ENCODE measurements around the gene RPUSD3.
"Not testable (repeated sequence)": the region's sequence is repeated elsewhere in the genome, so short reads cannot be mapped to it uniquely, and the experiment has no call there.

Gene RPUSD3, protein sequence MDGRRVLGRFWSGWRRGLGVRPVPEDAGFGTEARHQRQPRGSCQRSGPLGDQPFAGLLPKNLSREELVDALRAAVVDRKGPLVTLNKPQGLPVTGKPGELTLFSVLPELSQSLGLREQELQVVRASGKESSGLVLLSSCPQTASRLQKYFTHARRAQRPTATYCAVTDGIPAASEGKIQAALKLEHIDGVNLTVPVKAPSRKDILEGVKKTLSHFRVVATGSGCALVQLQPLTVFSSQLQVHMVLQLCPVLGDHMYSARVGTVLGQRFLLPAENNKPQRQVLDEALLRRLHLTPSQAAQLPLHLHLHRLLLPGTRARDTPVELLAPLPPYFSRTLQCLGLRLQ

DNA sequence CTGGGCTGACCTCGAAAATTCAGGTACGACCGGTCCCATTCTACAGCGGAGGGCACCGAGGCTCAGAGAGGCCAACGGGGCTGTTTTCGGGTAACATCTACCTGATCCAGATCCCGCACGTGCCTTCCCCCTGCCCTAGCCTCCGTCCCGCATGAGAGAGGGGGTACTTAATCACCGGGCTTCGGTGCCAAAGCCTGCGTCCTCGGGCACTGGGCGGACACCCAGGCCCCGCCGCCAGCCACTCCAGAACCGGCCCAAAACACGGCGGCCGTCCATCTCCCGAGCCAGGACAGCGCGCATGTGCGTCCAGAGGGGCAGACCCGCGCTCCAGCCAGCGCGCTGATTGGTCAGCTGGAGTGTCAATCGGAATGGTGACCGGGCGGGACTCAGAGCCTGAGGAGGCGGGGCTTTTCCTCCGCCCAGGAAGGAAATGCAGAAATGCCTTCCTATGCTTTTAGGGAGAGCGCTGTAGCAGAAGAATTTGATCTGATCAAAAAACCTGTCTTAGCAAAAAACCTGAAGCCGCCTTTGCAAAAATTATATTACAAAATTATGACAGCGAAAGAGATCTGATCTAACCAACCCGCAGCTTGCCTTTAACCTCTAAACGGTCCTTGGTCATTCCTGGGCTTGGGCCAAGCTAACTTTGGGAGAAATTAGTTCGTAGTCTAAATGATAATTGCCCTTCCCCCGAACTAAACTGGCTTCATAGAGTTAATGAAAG is at the start of gene RPUSD3:
Gene RPUSD3, minus strand, starts transcription at position 294 of the 724 bp plus-strand sequence. Its CDS starts 18 bp downstream, at position 276.
- peak; percentile 75 to 95 for DNase-seq

DNA sequence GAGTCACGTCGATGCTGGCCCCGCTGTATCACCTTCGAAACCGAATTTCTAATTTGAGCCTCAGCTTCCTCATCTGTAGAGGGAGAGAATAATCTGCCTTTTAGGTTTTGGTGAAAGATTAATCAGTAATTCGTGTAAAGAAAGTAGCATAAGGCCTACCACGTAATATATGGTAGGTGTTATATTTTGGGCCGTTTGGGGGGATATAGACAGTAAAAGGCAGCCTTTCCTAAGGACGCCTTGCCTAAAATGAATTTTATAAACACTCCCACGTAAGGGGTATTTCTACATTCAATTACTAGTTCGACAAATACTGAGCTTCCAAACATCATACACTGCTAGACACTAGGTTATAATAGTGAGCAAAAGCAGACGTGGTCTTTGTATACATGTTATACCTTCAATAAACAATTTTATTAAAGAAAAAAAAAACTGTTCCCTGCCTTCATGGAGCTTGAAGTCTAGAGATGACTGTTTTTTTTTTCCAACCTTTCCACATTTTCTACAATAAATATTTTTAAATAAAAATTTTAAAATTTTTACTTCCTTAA is 47.3 kb upstream of the RPUSD3 start:
- DNase-seq: no peak

DNA sequence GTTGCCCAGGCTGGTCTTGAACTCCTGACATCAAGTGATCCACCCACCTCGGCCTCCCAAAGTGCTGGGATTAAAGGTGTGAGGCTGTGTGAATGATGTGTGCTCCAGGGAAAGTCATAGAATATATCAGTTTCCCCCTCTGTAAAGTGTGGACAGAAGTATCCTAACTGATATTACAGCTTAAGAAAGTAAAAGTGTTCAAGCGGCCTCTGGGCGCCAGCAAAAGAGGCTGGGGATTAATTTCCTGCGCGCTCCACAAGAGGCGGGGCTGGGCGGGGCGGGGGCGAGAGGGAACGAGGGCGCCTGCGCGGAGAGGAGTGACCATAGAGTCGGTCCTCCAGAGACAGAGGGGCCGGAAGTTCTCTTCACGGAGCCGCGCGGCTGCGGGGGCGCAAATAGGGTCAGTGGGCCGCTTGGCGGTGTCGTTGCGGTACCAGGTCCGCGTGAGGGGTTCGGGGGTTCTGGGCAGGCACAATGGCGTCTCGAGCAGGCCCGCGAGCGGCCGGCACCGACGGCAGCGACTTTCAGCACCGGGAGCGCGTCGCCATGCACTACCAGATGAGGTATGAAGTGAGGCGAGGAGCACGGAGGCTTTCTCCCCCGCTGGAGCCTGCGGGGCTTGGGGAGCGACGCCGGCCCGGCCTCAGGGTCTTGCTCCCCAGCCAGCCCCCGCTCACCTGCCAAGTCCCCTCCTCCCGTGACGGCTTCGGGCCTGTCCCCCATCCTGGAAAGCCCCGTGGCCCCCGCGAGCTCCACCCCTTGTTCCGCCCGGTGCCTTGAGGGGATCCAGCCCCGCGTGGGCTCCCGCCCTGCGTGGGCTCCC is 46.7 kb upstream of the RPUSD3 start, which contains the start of gene JAGN1:
Gene JAGN1, plus strand, starts transcription at position 362 of the 823 bp plus-strand sequence. Its CDS starts 113 bp downstream, at position 475.
- DNase-seq: peak; percentile 62 to 91

DNA sequence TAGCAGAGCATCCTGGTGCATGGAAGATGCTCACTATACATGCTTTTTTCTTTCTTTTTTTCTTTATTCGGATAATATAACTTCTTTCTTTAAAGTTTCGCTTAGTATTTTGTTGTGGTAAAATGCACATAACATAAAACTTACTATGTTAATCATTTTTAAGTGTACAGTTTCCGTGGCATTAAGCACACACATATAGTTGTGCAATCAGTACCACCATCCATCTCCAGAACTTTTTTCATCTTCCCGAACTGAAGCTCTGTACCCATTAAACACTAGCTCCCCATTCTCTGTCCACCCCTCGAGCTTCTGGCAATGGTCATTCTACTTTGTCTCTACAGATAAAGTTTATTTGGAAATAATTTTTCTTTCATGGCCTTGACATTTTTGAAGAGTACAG is 45.6 kb upstream of the RPUSD3 start:
- DNase-seq: no peak

DNA sequence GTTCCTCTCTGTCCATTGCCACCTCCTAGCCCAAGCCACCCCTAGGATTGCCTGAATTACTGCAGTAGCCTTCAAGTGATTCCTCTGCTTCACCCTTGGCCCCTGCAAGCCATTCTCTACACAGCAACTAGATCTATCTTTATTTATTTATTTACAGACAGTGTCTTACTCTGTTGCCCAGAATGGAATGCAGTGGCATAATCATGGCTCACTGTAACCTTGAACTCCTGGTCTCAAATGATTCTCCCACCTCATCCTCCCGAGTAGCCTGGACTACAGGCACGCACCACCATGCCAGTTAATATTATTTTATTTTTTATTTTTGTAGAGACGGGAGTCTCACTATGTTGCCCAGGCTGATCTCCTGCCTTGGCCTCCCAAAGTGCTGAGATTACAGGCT is 44.7 kb upstream of the RPUSD3 start:
- no peak for DNase-seq

DNA sequence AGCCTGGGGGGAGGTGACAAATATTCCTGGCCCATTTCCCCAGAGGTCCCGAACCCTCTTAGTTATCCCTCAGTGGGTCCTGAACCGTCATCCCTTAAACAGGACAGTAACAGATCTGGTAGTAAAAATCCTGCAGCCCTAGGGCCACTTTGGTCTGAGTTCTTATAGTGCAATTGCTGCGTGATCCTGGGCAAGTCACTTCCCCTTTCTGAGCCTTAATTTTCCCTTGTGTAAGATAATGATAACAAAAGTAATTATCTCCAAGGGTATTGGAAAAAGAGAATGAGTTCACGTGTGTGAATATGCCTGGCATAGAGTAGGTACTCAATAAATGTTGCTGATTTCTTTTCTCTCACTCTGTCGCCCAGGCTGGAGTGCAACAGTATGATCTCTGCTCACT is 43.7 kb upstream of the RPUSD3 start:
- DNase-seq: no peak

DNA sequence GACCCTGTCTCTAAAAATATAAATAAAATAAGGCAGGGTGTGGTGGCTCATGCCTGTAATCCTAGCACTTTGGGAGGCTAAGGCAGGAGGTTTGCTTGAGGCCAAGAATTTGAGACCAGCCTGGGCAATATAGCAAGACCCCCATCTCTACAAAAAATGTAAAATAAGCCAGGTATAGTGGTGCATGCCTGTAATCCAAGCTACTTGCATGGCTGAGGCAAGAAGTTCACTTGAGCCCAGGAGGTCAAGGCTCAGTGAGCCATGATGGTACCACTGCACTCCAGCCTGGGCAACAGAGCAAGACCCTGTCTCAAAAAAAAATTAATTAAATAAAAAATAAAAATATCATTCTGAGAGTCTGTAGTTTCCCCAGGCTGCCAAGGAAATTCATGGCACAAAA is 42.5 kb upstream of the RPUSD3 start:
- DNase-seq: no peak

DNA sequence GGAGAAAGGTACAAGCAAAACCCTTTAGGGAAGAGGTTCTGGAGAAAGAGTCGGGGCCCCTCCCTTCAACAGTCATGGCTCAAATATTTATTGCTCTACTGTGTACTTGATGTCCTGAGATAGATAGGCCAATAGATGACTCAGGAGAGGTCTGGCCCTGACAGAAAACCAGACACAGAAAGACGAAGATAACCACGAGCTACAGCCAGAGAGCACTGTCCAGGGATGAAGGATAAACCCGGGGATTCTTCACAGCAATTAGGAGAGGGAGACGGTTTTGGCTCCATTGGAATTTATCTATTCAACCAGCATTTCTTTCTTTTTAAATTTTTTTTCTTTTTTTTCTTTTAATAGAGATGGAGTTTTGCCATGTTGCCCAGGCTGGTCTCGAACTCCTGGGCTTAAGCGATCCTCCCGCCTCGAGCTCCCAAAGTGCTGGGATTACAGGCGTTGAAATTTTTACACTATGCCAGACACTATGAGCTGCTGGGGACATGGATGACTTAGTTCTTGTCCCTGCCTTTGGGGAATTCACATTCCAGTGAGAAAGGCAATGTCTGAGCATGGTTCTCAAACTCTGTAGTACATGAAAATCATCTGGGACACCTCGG is 40.9 kb upstream of the RPUSD3 start:
- DNase-seq: no peak

DNA sequence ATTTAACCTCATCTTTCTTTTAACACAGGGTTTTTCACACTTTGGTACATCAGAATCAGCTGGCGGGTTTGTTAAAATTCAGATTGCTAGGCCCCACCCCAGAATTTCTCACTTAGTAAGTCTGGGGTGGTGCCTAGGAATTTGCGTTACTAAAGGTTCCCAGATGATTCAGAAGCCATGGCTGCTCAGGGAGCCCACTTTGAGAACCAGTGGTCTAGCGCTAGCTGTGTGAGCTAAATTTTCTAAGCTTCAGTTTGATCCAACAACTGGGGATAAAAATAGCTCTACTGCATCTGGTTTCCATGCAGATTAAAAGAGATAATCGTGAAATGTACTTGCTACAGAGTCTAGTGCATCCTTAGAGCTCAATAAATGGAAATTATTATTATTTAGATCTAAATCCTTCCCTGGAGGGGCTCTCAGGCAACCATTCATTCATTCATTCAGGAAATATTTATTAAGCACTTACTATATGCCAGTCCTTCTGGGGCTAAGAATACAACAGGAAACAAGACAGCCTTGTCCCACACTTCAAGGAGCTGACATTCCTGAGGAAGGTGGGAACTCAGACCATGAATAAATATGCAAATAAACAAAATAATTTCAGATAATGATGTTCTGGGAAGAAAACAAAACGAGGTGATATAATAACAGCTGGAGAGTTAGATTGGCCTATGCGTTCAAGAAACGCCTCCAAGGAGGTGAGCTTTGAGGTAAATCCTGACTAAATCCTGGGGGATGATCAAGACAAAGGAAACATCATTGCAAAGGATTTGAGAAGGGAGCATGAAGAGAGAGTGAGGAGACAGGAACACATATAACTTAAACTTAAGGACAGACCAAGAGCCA is 40.1 kb upstream of the RPUSD3 start:
- no peak for DNase-seq

DNA sequence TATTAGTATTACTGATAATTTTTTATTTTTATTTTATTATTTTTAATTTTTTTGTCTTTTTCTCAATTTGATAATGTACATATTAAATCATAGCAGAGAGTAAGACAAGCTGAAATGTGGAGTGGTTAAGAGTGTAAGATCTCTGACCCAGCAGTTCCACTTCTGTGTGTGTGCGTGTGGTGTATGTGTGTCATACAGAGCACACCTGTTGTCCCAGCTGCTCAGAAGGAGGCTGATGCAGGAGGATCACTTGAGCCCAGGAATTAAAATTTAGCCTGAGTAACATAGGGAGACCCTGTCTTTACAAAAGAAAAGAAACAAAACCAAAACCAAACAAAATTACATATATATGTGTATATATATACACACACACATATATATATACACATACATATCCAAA is 37.6 kb upstream of the RPUSD3 start:
- no peak for DNase-seq

DNA sequence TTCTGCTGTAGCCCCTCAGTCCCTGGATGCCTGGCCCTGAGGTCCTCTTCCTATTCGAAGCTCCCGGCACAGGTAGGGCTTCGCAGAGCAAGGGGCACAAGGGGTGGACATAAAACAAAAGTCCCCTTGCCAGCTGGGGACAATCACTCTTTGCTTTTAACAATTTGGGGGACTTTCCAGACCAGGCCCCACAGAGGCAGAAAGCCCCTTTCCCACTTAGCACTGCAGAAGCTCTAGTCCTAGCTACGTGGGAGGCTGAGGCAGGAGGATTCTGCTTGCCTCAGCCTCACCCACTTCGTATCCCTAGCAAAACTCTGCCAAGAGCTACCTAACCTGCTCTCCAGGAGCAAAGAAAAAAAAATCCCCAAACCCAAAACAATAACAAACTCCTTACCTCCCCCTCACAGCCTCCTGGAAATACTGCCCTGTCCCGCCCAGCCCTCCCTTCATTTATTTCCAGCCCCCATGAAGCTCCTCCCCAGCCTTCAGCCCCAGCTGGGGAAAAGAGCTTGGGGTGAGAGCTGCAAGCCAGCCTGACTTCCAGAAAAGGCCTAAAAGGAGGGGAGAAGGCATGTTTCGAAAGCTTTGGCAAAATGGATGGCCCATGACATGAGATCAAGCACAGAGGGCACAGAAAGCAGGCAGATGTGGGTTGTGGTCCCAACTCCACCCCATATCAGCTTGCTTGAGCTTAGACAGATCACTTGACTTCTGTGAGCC is 36.2 kb upstream of the RPUSD3 start, which contains the start of gene CIDEC:
Gene CIDEC, minus strand, starts transcription at position 424 of the 720 bp plus-strand sequence. CDS start 1,767 bp downstream, outside the sequence.
- no peak for DNase-seq

DNA sequence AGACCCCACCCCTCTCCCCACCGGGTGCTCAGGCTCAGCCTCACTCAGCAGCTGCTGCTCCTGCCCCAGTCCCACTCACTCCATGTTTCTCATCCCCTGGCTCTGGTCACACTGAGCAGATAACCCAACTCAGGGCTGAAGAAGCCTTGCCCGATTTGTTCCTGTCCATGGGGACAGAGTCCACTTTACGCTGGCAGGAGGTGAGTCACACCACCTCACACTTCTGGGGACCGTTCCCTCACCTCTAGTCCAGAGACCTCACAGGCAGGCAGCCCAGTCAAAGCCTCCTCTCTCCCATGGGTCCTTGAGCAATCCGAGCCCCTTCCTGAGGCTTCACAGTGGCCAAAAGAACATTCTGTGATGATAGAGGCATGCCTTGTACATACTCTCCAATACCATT is 34.9 kb upstream of the RPUSD3 start:
- DNase-seq: no peak

DNA sequence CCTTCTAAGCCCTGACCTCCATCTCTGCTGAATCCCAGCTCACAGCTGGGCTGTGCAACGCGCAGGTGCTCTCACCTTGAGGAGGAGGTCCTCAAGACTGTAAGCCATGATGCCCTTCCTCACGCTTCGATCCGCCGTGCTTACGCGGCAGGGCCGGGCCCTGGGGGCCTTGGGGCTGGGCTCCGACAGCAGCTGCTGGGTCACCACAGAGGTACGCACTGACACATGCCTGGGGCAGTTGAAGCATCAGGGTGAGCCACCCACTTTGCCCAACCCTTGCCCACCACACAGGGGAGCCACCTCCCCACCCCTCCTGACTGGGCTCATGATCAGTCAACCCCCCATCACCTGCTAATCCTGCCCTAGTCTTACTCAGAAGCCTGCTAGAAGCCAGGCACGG is 33.2 kb upstream of the RPUSD3 start:
- DNase-seq: no peak

DNA sequence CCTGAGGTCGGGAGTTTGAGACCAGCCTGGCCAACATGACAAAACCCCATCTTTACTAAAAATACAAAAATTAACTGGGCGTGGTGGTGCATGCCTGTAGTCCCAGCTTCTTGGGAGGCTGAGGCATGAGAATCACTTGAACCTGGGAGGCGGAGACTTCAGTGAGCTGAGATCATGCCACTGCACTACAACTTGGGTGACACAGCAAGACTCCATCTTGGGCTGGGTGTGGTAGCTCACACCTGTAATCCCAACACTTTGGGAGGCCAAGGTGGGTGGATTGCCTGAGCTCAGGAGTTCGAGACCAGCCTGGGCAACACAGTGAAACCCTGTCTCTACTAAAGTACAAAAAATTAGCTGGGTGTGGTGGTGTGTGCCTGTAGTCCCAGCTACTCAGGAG is 32.4 kb upstream of the RPUSD3 start:
- DNase-seq: not testable (repeated sequence)

DNA sequence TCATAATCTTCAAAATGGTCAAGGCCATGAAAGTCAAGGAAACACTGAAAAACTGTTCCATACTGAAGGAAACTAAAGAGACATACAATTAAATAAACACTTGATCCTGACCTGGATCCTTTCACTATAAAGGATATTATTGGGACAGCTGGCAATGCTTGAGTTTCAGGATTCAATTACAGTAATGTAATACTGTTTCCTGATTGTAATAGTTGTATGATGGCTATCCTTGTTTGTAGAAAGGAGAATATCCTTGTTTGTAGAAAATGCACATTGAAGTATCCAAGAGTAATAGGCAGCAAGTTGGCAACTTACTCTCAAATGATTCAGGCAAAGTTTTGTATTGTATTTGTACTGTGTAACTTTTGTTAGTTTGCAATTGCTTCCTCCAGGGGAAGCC is 31.6 kb upstream of the RPUSD3 start:
- DNase-seq: no peak

DNA sequence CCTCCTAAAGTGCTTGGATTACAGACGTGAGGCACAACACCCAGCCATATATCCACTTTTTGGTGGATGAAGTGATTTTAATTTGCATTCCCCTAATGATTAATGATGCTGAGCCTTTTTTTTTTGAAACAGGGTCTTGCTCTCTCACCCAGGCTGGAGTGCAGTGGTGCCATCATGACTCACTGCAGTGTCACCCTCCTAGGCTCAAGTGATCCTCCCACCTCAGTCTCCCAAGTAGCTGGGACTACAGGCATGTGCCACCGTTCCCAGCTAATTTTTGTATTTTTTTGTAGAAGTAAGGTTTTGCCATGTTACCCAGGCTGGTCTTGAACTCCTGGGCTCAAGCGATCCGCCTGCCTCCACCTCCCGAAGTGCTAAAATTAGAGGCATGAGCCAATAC is 28.3 kb upstream of the RPUSD3 start:
- DNase-seq: not testable (repeated sequence)

DNA sequence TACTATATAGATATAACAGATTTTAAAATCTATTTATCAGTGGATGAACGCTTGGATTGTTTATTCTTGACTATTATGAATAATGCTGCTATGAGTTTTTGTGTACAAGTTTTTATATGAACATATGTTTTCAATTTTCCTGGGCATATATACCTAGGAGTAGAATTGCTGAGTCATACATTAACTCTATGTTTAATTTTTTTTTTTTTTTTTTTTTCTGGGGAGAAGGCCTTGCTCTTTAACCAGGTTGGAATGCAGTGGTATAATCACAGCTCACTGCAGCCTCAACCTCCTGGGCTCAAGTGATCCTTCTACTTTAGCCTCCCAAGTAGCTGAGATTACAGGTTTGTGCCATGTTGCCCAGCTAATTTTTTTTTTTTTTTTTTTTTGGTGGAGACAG is 27.2 kb upstream of the RPUSD3 start:
- no peak for DNase-seq

DNA sequence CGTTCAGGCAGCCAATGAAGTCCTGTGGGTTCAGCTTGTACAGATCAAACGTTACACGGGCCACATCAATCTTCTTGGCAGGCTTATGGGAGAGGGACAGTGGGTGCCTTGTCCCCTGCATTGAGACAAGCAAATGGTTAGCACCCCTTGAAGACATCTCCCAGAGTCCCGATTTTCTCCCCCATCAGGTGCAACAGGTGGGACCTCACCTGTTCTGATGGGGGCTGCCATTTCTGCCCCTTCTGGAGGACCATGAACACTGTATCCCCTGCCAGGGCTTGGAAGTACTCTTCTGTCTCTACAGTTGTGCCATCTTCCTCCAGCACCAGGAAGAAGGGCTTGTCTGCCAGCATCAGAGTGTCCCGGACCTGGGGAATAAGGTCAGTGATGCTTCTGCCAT is 26.1 kb upstream of the RPUSD3 start:
- DNase-seq: no peak

DNA sequence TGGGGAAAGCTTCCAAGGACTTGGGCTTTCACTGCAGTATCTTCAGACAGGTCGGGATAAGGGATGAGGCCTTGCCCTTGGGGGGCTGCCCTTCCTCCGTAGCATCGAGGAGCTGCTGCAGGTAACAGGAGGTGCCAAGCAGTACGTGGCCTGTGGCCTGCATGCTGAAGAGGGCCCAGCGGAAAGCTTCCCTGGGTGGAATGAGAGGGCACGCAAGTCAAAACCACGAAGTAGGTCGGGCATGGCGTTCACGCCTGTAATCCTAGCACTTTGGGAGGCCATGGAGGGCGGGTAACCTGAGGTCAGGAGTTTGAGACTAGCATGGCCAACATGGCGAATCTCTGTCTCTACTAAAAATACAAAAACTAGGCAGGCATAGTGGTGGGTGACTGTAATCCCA is 23.3 kb upstream of the RPUSD3 start:
- DNase-seq: no peak

DNA sequence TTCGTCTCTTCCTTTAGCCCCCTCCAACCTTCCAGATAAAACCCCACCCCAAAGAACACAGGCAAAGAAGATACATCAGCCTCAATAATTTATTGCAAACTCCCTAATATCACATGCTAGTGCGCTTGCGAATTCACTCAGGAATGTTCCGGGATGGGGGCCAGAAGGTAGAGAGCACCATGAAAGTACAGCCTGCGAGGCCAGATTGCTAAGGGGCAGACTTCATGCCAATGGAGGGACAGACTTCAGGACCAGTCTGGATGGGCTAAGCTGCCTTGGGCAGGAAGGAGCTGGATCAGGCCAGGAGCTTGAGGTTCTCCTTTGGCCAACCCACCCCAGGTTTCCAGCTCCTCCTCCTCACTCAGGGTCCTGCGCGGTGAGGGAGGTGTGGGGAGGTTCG is 22.8 kb upstream of the RPUSD3 start:
- no peak for DNase-seq

DNA sequence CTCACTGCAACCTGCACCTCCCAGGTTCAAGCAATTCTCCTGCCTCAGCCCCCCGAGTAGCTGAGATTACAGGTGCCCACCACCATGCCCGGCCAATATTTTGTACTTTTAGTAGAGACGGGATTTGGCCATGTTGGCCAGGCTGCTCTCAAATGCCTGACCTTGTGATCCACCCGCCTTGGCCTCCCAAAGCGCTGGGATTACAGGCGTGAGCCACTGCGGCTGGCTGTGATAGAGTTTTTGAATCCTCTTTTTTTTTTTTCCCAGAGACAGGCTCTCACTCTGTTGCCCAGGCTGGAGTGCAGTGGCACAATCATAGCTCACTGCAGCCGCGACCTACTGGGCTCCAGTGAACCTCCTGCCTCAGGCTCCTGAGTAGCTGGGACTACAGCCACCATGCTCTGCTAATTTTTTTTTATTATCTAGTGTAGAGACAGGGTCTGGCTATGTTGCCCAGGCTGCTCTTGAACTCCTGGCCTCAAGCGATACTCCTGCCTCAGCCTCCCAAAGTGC is 21.4 kb upstream of the RPUSD3 start:
- DNase-seq: not testable (repeated sequence)
